Osteoblast (primary cell): ENCODE measurements around the gene MMP13. TPM values are rescaled to one million over a fixed set of nuclear protein-coding genes. Genes with fewer than 3 reads are reported as not detected.
A peak's percentile ranks its signal among the peaks of the same experiment; 100 is the strongest.

Experiments used
- DNase-seq: peaks from one replicate; pipeline ENCODE4 v3.0.0; 2011; ENCODE audit warnings: low spot score, mixed read lengths; ENCODE audit not compliant: insufficient read length; ENCODE audit errors: missing footprints
- H2AFZ ChIP-seq: 2 replicates; pipeline ENCODE4 v1.6.0; 2011; ENCODE audit warnings: mild to moderate bottlenecking, low read length
- H3K27ac ChIP-seq: 2 replicates; pipeline ENCODE4 v1.5.1; 2011; ENCODE audit warnings: mild to moderate bottlenecking, low read depth, low read length, moderate library complexity
- H3K27me3 ChIP-seq: 2 replicates; pipeline ENCODE4 v1.6.0; 2012; ENCODE audit warnings: mild to moderate bottlenecking, control low read depth, inconsistent platforms, low read length, moderate library complexity; ENCODE audit not compliant: insufficient read depth
- H3K36me3 ChIP-seq: 2 replicates; pipeline ENCODE4 v1.5.1; 2011; ENCODE audit warnings: mild to moderate bottlenecking, low read length, control low read depth, moderate library complexity; ENCODE audit not compliant: insufficient read depth
- H3K4me1 ChIP-seq: 2 replicates; pipeline ENCODE4 v1.5.1; 2011; ENCODE audit warnings: mild to moderate bottlenecking, low read length, control low read depth, moderate library complexity; ENCODE audit not compliant: insufficient read depth
- H3K4me2 ChIP-seq: 2 replicates; pipeline ENCODE4 v1.6.0; 2011; ENCODE audit warnings: mild to moderate bottlenecking, low read length; ENCODE audit not compliant: insufficient read depth
- H3K4me3 ChIP-seq: fragments of 200-600 bp; sonication (generic); 3 replicates; pipeline ENCODE4 v1.5.1; 2012; ENCODE audit warnings: mild to moderate bottlenecking, low read length, inconsistent platforms; ENCODE audit not compliant: insufficient read depth
- H3K79me2 ChIP-seq: 2 replicates; pipeline ENCODE4 v1.6.0; 2012; ENCODE audit warnings: mild to moderate bottlenecking, low read length, control low read depth, inconsistent platforms; ENCODE audit not compliant: insufficient read depth
- H3K9me3 ChIP-seq: 2 replicates; pipeline ENCODE4 v1.5.1; 2011; ENCODE audit warnings: low read depth, low read length, control low read depth
- H4K20me1 ChIP-seq: 2 replicates; pipeline ENCODE4 v1.6.0; 2012; ENCODE audit warnings: mild to moderate bottlenecking, low read length, control low read depth; ENCODE audit not compliant: insufficient read depth
- total RNA-seq: library from RNA; depleted of rRNA; stranded (reverse); fragments of >200 nt; gene quantifications from 2 replicates; pipeline ENCODE4 v1.2.3, GENCODE V29; 2012
- TF ChIP-seq, protein P1 (sequence below): IDR thresholded peaks from 2 replicates; pipeline ENCODE4 v1.5.1; 2011; ENCODE audit warnings: mild to moderate bottlenecking, low read depth, low read length, moderate library complexity; ENCODE audit errors: extremely low read depth

Gene MMP13
- total RNA-seq, 1 donor: 2.5 TPM

DNA sequence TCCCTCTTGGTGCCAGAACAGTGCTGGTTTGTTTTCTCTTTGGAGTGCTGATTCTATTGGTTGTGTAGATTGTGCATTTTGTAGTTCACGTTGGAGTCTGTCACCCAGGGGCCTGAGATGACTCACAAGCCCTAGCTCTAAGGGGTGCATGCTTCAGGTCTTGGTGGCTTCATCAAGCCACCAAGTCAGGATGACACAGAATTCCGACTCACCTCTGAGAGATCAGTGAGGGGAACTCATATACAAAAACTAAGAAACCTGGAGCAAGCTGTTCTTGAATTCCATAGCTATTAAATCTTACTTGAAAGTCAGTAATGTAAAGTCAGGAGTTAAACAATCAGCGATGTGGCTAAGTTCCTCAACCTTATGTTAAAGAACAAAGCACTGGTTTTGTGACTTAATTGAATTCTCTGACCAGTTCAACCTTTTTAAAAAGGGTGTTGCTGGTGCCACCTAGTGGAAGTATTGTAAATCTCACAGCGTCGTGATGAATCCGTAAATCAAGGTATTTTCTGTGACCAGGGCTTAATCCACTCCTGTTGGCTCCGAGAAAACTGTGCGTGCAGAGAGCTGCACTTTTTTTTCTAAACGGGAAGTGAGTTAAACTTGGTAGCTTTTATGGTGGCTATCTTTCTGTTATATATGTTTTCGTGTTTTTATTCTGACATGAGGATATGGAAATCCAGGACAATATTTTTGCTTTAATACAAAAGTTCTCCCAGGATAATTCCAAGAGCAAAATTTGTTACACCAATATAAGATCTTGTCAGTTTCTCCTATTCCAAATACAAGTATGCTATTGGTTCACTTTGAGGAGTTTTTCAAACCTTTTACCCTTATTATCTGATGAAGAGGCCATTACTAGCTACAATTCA lies 14.6 kb downstream of the MMP13 start:
- H2AFZ ChIP-seq: no peak overlapping the region

DNA sequence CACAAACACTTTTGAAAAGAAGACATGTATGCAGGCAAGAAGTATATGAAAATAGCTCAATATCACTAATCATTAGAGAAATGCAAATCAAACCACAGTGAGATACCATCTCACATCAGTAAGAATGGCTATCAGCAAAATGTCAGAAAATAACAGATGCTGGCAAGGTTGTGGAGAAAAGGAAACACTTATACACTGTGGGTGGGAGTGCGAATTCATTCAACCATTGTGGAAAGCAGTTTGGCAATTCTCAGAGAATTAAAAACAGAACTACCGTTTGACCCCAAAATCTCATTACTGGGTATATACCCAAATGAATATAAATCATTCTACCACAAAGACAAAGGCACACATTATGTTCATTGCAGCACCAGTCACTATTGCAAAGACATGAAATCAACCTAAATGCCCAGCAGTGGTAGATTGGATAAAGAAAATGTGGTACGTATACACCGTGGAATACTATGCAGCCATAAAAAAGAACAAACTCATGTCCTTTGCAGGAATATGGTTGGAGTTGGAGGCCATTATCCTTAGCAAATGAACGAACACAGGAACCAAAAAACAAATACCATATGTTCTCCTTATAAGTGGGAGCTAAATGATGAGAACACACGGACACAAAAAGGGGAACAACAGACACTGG lies 18.5 kb downstream of the MMP13 start:
- Histone ChIP-seq H3K4me2 (no peak overlapping the region), H4K20me1 (no peaks in the 10 kb centered on the region), H3K27me3 (no peaks in the 10 kb centered on the region), H3K9me3 (no peaks in the 10 kb centered on the region), H3K36me3 (no peaks in the 10 kb centered on the region), H3K79me2 (no peaks in the 10 kb centered on the region), H2AFZ (no peak overlapping the region), H3K4me1 (no peaks in the 10 kb centered on the region), H3K4me3 (no peak overlapping the region), H3K27ac (no peak overlapping the region)
- TF ChIP-seq, protein P1, sequence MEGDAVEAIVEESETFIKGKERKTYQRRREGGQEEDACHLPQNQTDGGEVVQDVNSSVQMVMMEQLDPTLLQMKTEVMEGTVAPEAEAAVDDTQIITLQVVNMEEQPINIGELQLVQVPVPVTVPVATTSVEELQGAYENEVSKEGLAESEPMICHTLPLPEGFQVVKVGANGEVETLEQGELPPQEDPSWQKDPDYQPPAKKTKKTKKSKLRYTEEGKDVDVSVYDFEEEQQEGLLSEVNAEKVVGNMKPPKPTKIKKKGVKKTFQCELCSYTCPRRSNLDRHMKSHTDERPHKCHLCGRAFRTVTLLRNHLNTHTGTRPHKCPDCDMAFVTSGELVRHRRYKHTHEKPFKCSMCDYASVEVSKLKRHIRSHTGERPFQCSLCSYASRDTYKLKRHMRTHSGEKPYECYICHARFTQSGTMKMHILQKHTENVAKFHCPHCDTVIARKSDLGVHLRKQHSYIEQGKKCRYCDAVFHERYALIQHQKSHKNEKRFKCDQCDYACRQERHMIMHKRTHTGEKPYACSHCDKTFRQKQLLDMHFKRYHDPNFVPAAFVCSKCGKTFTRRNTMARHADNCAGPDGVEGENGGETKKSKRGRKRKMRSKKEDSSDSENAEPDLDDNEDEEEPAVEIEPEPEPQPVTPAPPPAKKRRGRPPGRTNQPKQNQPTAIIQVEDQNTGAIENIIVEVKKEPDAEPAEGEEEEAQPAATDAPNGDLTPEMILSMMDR: no peak
- DNase-seq: no peak

More for the DNA sequence above, 14.6 kb downstream of the MMP13 start:
- Histone ChIP-seq H3K4me3 (no peak overlapping the region), H3K36me3 (no peaks in the 10 kb centered on the region), H3K27me3 (no peaks in the 10 kb centered on the region), H3K4me1 (no peaks in the 10 kb centered on the region), H3K27ac (no peak overlapping the region), H3K79me2 (no peaks in the 10 kb centered on the region), H3K9me3 (no peaks in the 10 kb centered on the region), H3K4me2 (peak overlapping the region; percentile 61), H4K20me1 (no peaks in the 10 kb centered on the region)
- TF ChIP-seq, protein P1: peak; percentile 84
- DNase-seq: peak; percentile 34

DNA sequence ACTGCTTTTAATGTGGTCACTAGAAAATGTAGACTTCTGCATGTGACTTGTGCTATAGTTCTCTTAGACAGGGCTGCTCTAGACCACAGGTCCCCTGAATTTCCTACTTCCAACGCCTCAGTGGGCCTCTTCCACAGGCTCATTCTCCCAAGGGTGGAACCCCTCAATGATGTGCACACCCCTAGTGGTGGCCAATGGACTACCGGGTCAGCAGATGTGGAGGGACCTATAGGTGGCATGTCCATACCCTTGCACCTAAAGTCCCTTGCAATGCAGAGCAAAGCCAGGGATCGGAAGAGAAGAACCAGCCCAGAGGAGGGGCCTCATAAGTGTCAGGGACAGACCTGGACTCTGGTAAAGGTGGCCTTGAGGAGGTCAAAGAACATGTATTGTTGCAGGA lies 20.0 kb downstream of the MMP13 start:
- H3K4me3 ChIP-seq: no peak overlapping the region
- H2AFZ ChIP-seq: no peak overlapping the region
- no peaks in the 10 kb centered on the region for H3K36me3 ChIP-seq
- TF ChIP-seq, protein P1: peak; percentile 29
- no peak overlapping the region for H3K4me2 ChIP-seq
- H3K79me2 ChIP-seq: no peaks in the 10 kb centered on the region
- no peaks in the 10 kb centered on the region for H4K20me1 ChIP-seq
- peaks cover 6% of the 10 kb centered on the region for H3K27me3 ChIP-seq
- H3K9me3 ChIP-seq: no peaks in the 10 kb centered on the region
- DNase-seq: peak; percentile 49
- H3K4me1 ChIP-seq: no peaks in the 10 kb centered on the region
- no peak overlapping the region for H3K27ac ChIP-seq

DNA sequence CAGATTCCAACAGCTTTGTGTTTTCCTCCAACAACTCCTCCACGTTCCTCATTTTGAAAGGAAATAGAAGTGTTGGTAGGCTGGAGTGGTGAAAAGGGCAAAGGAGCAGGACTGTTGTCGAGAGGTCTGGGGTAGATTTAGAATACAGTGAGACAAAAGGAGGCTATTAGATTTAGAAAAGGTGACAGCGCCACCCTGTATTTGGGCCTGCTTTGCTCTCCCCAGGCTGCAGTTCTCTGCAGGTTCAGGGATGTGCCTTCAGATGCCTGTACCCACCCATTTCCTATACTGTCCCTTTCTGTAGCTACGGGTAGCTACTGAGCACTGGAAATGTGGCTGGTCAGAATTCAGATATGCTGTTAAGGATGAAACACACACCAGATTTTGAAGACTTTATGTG lies 20.8 kb downstream of the MMP13 start:
- Histone ChIP-seq H3K4me1 (no peaks in the 10 kb centered on the region), H3K4me3 (no peak overlapping the region), H3K36me3 (no peaks in the 10 kb centered on the region), H3K79me2 (no peaks in the 10 kb centered on the region), H2AFZ (no peak overlapping the region), H3K4me2 (no peak overlapping the region), H3K9me3 (no peaks in the 10 kb centered on the region), H3K27me3 (peaks cover 6% of the 10 kb centered on the region), H3K27ac (no peak overlapping the region), H4K20me1 (no peaks in the 10 kb centered on the region)
- TF ChIP-seq, protein P1: no peak
- DNase-seq: no peak
